Measurements from ENCODE around the gene SLC27A3.

GRCh38 chr1:153795934-153796785 is 21.0 kb downstream of the SLC27A3 start:
- TF ChIP-seq CTCF (IDR thresholded peaks at IDR 0.05), result no peak
- TF ChIP-seq POLR2AphosphoS5 (IDR thresholded peaks at IDR 0.05), result no peak
- TF ChIP-seq POLR2A (IDR thresholded peaks at IDR 0.05), result no peak
